ENCODE measurements around the gene IBA57. TPM values are rescaled to one million over a fixed set of nuclear protein-coding genes. Genes with fewer than 3 reads are reported as not detected.
"Not testable (repeated sequence)": the region's sequence is repeated elsewhere in the genome, so short reads cannot be mapped to it uniquely, and the experiment has no call there.

The IBA57 gene
- total RNA-seq, 2 donors from 2014 or later = 9.3 to 9.4 TPM

DNA sequence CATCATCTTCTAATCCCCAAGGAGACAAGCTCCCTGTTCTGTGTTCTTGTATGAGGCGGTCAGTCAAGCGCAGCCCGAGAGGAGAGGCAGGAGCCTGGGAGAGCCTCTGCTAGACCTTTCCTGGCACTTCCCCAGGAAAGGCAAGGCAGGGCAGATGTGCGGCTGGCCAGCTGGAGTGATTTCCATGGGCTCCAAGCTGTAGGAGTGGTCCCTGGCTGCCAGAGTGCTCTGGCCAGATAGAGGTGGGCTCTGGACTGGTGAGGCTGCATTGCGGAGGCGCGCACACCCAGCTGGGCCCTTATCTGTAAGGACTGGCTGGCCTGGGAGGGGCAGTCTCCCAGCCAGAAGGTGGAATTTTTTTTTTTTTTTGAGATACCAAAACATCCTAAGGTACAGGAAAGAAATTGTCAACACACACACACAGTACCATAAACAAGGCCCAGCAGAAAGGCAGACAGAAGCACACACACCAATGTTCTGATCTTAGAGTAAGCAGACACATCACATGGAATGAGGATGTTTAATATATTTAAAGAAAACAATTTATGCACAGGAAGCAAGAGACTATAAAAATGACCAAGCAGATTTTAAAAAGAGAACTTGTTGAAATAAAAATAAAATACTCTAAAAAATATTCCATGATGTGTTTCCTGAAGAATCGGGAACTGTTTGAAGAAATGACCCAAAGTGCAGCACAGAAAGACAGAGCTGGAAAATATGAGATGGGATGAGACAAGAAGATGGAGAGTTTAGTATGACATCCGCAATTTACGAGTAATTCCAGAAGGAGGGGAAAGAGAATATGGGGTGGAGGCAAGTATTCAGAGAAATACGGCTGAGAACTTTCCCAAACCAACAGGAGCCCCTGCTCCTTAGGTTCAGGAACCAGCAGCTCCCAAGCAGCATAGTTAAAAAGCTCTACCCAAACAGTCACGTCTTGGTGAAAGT, 13.4 kb downstream of the IBA57 start:
- DNase-seq = no peak

GRCh38 chr1:228180271-228180958, 14.8 kb downstream of the IBA57 start:
- ATAC-seq (no peak), DNase-seq (no peak)
- intact Hi-C loops (cut with DNase I, micrococcal nuclease) = no loop called here

More for the DNA sequence above, 13.4 kb downstream of the IBA57 start:
- ATAC-seq = no peak
- intact Hi-C loops (cut with DNase I, micrococcal nuclease) = no loop called here

DNA sequence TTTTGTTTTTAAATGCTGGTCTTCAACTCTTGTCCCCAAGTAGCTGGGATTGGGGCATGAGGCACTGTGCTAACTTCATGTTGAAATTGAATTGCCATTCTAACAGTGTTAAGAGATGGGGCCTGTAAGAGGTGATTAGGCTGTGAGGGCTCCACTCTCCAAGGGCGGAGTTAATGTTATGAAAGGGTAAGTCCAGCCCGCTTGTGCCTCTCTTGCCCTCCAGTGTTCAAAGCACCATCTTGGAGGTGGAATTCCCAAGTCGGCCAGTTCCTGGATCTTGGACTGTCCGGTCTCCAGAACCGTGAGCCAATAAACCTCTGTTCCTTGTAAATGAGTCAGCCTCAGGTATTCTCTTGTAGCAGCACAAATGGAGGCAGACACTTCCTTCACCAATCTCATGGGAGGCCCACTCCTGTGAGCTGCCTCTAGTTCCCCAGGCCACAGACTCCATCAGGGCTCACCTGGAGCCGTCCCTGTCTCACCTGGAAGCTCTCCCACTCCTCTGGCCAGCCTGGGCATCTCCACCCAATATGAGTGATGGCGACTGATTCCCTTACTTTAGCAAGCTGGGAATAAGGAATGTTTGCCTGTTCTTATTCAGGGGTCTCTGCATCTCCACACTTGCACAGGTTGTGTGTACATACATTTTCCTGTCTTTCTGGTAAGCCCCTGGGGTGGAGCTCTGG, 15.5 kb downstream of the IBA57 start:
- ATAC-seq (no peak), DNase-seq (no peak)
- intact Hi-C loops (cut with DNase I, micrococcal nuclease) = no loop called here

DNA sequence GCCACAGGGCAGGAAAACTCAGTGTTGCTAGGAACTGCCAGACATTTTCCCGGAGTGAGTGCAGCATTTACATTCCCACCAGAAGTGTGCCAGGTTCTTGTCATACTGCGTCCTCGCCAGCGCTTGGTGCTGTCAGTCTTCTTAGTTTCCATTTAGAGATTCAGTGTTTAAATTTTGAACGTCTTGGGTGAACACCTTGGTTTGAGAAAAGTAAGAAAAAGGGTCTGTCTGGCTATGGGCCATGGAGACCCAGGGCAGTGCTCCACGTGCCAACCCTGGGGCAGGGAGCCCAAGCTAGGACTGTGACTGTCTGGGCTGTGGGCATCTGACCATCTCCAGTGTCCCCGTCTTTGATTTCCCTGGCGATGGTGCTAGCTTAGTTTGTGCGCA, 16.0 kb downstream of the IBA57 start:
- ATAC-seq (no peak), DNase-seq (no peak)
- intact Hi-C loops (cut with DNase I, micrococcal nuclease) = no loop called here

DNA sequence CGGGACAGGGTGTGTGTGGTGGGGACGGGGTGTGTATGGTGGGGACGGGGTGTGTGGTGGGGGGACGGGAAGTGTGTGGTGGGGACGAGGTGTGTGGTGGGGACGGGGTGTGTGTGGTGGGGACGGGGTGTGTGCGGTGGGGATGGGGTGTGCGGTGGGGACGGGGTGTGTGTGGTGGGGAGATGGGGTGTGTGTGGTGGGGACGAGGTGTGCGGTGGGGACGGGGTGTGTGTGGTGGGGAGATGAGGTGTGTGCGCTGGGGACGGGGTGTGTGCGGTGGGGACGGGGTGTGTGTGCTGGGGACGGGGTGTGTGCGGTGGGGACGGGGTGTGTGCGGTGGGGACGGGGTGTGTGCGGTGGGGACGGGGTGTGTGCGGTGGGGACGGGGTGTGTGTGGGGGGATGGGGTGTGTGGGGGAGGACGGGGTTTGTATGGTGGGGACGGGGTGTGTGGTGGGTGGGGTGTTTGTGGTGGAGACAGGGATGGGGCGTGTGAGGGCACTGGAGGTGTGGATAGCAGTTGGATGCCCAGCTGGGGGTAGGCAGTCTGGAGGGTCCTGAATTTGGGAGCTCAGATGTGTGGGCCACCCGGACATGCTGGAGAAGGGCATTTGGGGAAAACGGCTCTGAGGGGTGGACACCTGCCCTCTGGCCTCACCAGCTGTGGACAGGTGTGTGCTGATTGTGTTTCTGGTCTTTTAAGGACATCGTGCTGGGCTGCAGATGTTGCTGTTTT, 16.9 kb downstream of the IBA57 start:
- intact Hi-C loops (cut with DNase I, micrococcal nuclease) = no loop called here
- no peak for DNase-seq
- ATAC-seq = no peak

DNA sequence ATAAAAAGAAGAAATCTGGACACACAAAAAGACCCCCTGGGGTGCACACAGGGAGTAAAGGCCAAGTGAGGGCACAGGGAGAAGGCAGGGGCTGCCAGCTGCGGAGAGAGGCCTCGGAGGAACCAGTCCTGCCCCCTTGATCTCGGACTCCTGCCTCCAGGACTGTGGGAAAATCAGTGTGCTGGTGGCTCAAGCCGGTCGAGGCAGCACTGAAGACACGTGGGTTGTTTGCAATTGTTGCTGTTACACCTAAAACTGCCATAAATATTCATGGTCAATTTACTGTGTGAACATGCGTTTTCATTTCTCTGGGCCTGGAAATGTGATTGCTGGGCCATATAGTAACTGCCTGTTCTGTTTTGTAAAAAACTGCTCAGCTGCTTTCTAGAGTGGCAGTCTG, 18.5 kb downstream of the IBA57 start:
- intact Hi-C loops (cut with DNase I, micrococcal nuclease) = no loop called here

GRCh38 chr1:228185641-228185965, 20.0 kb downstream of the IBA57 start:
- no peak for ATAC-seq
- intact Hi-C loops (cut with DNase I, micrococcal nuclease) = no loop called here
- no peak for DNase-seq

More for the DNA sequence above, 18.5 kb downstream of the IBA57 start:
- DNase-seq (no peak), ATAC-seq (no peak)

GRCh38 chr1:228188249-228188648, 22.6 kb downstream of the IBA57 start:
- ATAC-seq, DNase-seq: not testable (repeated sequence)

DNA sequence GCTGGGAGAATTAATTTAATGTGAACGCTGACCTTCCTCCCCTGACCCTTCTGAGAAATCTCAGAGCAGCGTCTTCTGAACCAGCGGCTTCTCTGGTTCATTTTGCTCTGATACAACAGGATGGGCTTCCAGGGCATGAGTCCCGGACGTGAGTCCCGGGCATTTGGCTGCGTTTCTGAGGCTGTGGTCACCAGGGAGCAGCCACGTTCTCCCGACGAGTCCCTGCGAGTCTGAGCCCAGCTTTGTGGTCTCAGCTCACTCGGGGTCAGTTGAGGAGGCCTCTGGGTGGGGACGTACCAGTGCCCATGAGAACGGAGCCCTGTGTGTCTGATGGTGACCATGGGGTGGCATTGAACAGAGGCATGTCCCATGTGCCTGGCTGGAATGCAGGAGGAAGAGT, 24.6 kb downstream of the IBA57 start:
- no peak for ATAC-seq
- intact Hi-C loops (cut with DNase I, micrococcal nuclease) = no loop called here
- DNase-seq = no peak

More at GRCh38 chr1:228188249-228188648, 22.6 kb downstream of the IBA57 start:
- intact Hi-C loops (cut with DNase I, micrococcal nuclease) = not testable (repeated sequence)

- intact Hi-C loops (cut with DNase I, micrococcal nuclease) = no loop called here
- DNase-seq (no peak), ATAC-seq (no peak)
These were observed 25.2 kb downstream of the IBA57 start for GRCh38 chr1:228190778-228191177.

- DNase-seq (no peak), ATAC-seq (no peak)
- intact Hi-C loops (cut with DNase I, micrococcal nuclease) = no loop called here
These were observed 28.8 kb downstream of the IBA57 start for GRCh38 chr1:228194436-228194835.

DNA sequence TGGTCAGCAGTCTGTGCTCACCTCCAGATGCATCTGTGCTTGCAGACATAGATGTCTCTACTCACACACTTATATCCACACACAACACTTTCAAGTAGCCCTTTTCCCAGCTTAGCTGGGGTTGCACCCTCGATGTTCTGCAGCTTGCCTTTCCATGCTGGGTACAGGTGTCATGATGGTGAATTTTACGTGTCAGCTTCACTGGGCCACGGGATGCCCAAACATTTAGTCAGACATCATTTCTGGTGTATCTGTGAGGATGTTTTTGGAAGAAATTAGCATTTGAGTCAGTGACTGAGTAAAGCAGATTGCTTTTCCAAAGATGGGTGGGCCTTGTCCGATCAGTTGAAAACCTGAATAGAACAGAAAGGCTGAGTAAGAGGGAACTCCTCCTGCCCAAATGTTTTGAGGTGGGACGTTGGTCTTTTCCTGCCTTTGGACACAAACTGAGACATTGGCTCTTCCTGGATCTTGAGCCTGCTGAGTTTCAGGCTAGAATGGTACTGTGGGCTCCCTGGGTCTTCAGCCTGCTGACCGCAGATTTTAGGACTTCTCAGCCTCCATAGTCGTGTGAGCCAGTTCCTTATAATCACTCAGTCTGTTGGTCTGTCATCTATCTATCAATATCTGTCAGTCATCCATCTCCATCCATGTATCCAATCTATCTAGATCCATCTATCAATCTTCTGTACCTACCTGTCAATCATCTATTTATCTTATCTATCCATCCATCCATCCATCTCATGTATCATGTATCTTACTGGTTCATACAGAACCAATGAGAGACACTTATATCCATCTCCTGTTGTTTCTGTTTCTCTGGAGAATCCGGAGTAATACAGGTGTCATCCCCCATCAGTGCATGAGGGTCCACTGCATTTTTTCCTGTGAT, 29.6 kb downstream of the IBA57 start:
- no peak for ATAC-seq
- DNase-seq = no peak
- intact Hi-C loops (cut with DNase I, micrococcal nuclease) = no loop called here

- intact Hi-C loops (cut with DNase I, micrococcal nuclease) = no loop called here
- ATAC-seq (no peak), DNase-seq (no peak)
These were observed 32.0 kb downstream of the IBA57 start for GRCh38 chr1:228197555-228198147.

- ATAC-seq (no peak), DNase-seq (no peak)
- intact Hi-C loops (cut with DNase I, micrococcal nuclease) = no loop called here
These were observed 33.5 kb downstream of the IBA57 start for GRCh38 chr1:228198977-228199590.

- intact Hi-C loops (cut with DNase I, micrococcal nuclease) = no loop called here
- ATAC-seq = no peak
- no peak for DNase-seq
These were observed 39.4 kb downstream of the IBA57 start for GRCh38 chr1:228204958-228205357.

DNA sequence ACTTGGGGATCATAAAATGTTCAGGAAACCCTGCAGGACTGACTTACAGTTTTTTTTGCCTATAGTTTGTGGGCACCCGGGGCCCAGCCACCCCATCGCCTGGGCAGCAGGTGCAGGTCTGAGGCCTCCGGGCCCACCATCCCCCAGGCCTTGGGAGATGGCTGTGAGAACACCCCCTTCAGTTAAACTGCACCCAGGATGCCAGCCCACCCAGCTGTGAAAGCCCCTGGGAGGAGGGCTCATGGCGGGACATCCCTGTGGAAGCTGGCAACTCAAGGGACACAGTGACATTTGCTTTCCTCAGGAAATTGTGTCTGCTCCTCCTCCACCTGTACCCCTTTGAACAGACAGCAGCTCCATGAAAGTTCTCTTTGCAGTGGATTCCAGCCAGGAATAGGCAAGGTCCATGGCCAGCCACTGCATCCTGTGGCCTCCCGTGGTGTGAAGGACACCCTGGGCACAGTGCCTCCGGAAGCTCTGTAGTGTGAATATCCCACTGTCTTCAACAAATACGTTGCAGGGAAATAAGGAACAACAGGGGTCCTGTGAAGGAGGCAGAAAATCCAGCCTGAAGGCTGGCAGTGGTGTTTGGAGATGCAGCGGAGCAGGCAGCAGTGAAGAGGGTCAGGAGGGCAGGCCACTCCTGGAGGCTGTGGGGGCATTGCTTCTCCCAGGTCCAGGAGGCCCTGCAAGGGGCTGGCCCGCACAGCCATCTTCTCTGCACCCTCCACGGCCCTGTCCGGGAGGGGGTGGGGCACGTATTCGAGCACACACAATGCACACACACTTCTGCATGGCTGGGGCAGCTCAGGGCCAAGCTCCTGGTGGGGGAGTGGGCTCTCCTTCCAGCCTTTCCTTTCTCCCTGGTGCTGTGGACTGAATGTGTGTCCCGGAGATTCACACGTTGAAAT, 40.2 kb downstream of the IBA57 start:
- intact Hi-C loops (cut with DNase I, micrococcal nuclease) = no loop called here
- ATAC-seq (no peak), DNase-seq (no peak)

Measured in left colon (tissue), 2 donors.